Upper lobe of left lung (tissue), 6 donors: Measurements from ENCODE around the gene PRKACB. TPM values are rescaled to one million over a fixed set of nuclear protein-coding genes. Genes with fewer than 3 reads are reported as not detected.

Source experiments
- ATAC-seq, 2 donors: fragments of 200-7000 bp; cut with Tn5 transposase; one replicate each; pipeline ENCODE4 v1.9.1; 2022; ENCODE audit warnings: mild to moderate bottlenecking in 2 of 2, moderate library complexity in 2 of 2; ENCODE audit not compliant: low FRiP score in 2 of 2
- DNase-seq, 2 donors: peaks; one replicate each; pipeline ENCODE4 v3.0.0-alpha.2; 2019 to 2020
- H3K27ac ChIP-seq, 4 donors: fragments of 200-600 bp; sonication (generic); one replicate each; pipeline ENCODE4 v1.5.1; 2016 to 2019
- H3K27me3 ChIP-seq, 4 donors: fragments of 200-600 bp; sonication (generic); one replicate each; pipeline ENCODE4 v1.5.1; 2017 to 2019
- H3K36me3 ChIP-seq, 4 donors: fragments of 200-600 bp; sonication (generic); one replicate each; pipeline ENCODE4 v1.5.1; 2016 to 2019
- H3K4me1 ChIP-seq, 4 donors: fragments of 200-600 bp; sonication (generic); one replicate each; pipeline ENCODE4 v1.5.1; 2018 to 2019
- H3K4me3 ChIP-seq, 4 donors: fragments of 200-600 bp; sonication (generic); one replicate each; pipeline ENCODE4 v1.5.1; 2017 to 2019; ENCODE audit warnings: mild to moderate bottlenecking in 2 of 4, moderate library complexity in 1 of 4
- H3K9me3 ChIP-seq, 4 donors: fragments of 200-600 bp; sonication (generic); one replicate each; pipeline ENCODE4 v1.5.1; 2018 to 2019
- CTCF ChIP-seq, 6 experiments: fragments of 450-650 bp in 4 of 6; fragments of 200-600 bp in 2 of 6; sonication (generic) in 2 of 6; IDR thresholded peaks; one replicate each; pipeline ENCODE4 v1.5.1; 2016 to 2019; ENCODE audit warnings: antibody characterized with exemption in 6 of 6
- EP300 ChIP-seq, 4 donors: sonication (generic); formaldehyde crosslinking; IDR thresholded peaks; one replicate each; pipeline ENCODE4 v1.5.1; 2017; ENCODE audit warnings: antibody characterized with exemption in 4 of 4, control low read depth in 2 of 4
- POLR2A ChIP-seq, 4 donors: fragments of 450-650 bp; IDR thresholded peaks; one replicate each; pipeline ENCODE4 v1.5.1; 2016 to 2017; ENCODE audit warnings: antibody characterized with exemption in 4 of 4, mild to moderate bottlenecking in 2 of 4
- POLR2AphosphoS5 ChIP-seq, 2 donors: sonication (generic); formaldehyde crosslinking; IDR thresholded peaks; one replicate each; pipeline ENCODE4 v1.5.1; 2017; ENCODE audit warnings: antibody characterized with exemption in 2 of 2
- WGBS, 2 donors: methylation state at CpG; one replicate each; pipeline ENCODE4 v1.1.5; 2017 to 2018; 5-methylcytosine and 5-hydroxymethylcytosine counted together
- total RNA-seq, 6 donors: library from RNA; depleted of rRNA in 4 of 6; stranded (reverse); fragments of >200 nt in 4 of 6; gene quantifications; one replicate each; pipeline versions ENCODE4 v1.1.0 to v1.2.1, GENCODE V29; 2016 to 2021
- donor health status: DM: no; HTN: no; CAD: no; lungs with moderate emphysema.
- donor health status: DM: no; HTN: yes; CAD: no; lungs with severe emphysema.

Gene PRKACB
- total RNA-seq, 6 donors from 2014 or later, result 7.9 to 27.8 (median 18.3) TPM

GRCh38 chr1:84242641-84243040 lies 98.6 kb downstream of the PRKACB start:
- Histone ChIP-seq H3K4me1 (no peaks in the 10 kb centered on the region), H3K27me3 (no peaks in the 10 kb centered on the region), H3K9me3 (no peaks in the 10 kb centered on the region), H3K27ac (no peak overlapping the region), H3K4me3 (no peak overlapping the region), H3K36me3 (peaks cover 0 to 5% (median 0%) of the 10 kb centered on the region in 4 donors)
- TF ChIP-seq POLR2AphosphoS5 (IDR thresholded peaks at IDR 0.05) (no peak), POLR2A (IDR thresholded peaks at IDR 0.05) (no peak), CTCF (IDR thresholded peaks at IDR 0.05) (no peak), EP300 (IDR thresholded peaks at IDR 0.05) (no peak)
- no peak for DNase-seq
- 69 to 72% methylated on average over 3 of the region's 3 CpGs for WGBS, 2 donors
- no peak for ATAC-seq

- no peak for TF ChIP-seq POLR2AphosphoS5 (IDR thresholded peaks at IDR 0.05)
- TF ChIP-seq CTCF (IDR thresholded peaks at IDR 0.05), result no peak
- TF ChIP-seq EP300 (IDR thresholded peaks at IDR 0.05), result no peak
- TF ChIP-seq POLR2A (IDR thresholded peaks at IDR 0.05), result no peak
- WGBS, 2 donors, result 32 to 35% methylated on average over 3 of the region's 3 CpGs
- ATAC-seq (no peak), DNase-seq (no peak)
- Histone ChIP-seq H3K36me3 (no peaks in the 10 kb centered on the region), H3K27ac (no peak overlapping the region), H3K27me3 (no peaks in the 10 kb centered on the region), H3K9me3 (no peaks in the 10 kb centered on the region), H3K4me3 (no peak overlapping the region), H3K4me1 (no peaks in the 10 kb centered on the region)
These were observed 101.5 kb downstream of the PRKACB start for GRCh38 chr1:84245563-84245962.

- no peaks in the 10 kb centered on the region for H3K27me3 ChIP-seq
- no peaks in the 10 kb centered on the region for H3K36me3 ChIP-seq
- ATAC-seq (no peak), DNase-seq (no peak)
- 51 to 61% methylated on average over 4 of the region's 4 CpGs for WGBS, 2 donors
- H3K27ac ChIP-seq, result no peak overlapping the region
- no peak overlapping the region for H3K4me3 ChIP-seq
- no peak for TF ChIP-seq POLR2AphosphoS5 (IDR thresholded peaks at IDR 0.05)
- TF ChIP-seq POLR2A (IDR thresholded peaks at IDR 0.05), result no peak
- no peak for TF ChIP-seq EP300 (IDR thresholded peaks at IDR 0.05)
- no peaks in the 10 kb centered on the region for H3K4me1 ChIP-seq
- no peaks in the 10 kb centered on the region for H3K9me3 ChIP-seq
These were observed 102.1 kb downstream of the PRKACB start for GRCh38 chr1:84246213-84246612.

GRCh38 chr1:84247425-84248220 lies 103.6 kb downstream of the PRKACB start:
- H3K36me3 ChIP-seq, result no peaks in the 10 kb centered on the region
- H3K4me3 ChIP-seq, result no peak overlapping the region
- ATAC-seq (no peak), DNase-seq (no peak)
- no peaks in the 10 kb centered on the region for H3K9me3 ChIP-seq
- no peak overlapping the region for H3K27ac ChIP-seq
- WGBS, 2 donors, result 83 to 93% methylated on average over 11 of the region's 11 CpGs
- H3K4me1 ChIP-seq, result no peaks in the 10 kb centered on the region
- TF ChIP-seq EP300 (IDR thresholded peaks at IDR 0.05), result no peak
- no peak for TF ChIP-seq POLR2AphosphoS5 (IDR thresholded peaks at IDR 0.05)
- TF ChIP-seq POLR2A (IDR thresholded peaks at IDR 0.05), result no peak
- TF ChIP-seq CTCF (IDR thresholded peaks at IDR 0.05), result no peak
- H3K27me3 ChIP-seq, result no peaks in the 10 kb centered on the region

GRCh38 chr1:84250668-84251067 lies 106.6 kb downstream of the PRKACB start:
- no peaks in the 10 kb centered on the region for H3K9me3 ChIP-seq
- WGBS, 2 donors, result 92 to 97% methylated on average over 2 of the region's 2 CpGs
- ATAC-seq, result no peak

More at GRCh38 chr1:84250668-84251067, 106.6 kb downstream of the PRKACB start:
- H3K36me3 ChIP-seq, result no peaks in the 10 kb centered on the region
- H3K4me1 ChIP-seq, result no peaks in the 10 kb centered on the region
- TF ChIP-seq CTCF (IDR thresholded peaks at IDR 0.05), result no peak
- no peak for TF ChIP-seq EP300 (IDR thresholded peaks at IDR 0.05)
- TF ChIP-seq POLR2AphosphoS5 (IDR thresholded peaks at IDR 0.05), result no peak
- TF ChIP-seq POLR2A (IDR thresholded peaks at IDR 0.05), result no peak
- no peak for DNase-seq
- H3K27me3 ChIP-seq, result no peaks in the 10 kb centered on the region
- no peak overlapping the region for H3K4me3 ChIP-seq
- H3K27ac ChIP-seq, result no peak overlapping the region
